Hepatic stellate cell (primary cell): ENCODE measurements around the gene ADORA1.

ENCODE experiments used
- DNase-seq: peaks from one replicate; pipeline ENCODE4 v3.0.0; 2011; ENCODE audit warnings: low spot score

Gene ADORA1

GRCh38 chr1:203173011-203173555, 45.6 kb downstream of the ADORA1 start:
- no peak for DNase-seq

- no peak for DNase-seq
Measured at GRCh38 chr1:203173566-203173965, 46.0 kb downstream of the ADORA1 start.

GRCh38 chr1:203174324-203174985, 46.9 kb downstream of the ADORA1 start:
- DNase-seq, result no peak

- no peak for DNase-seq
Measured at GRCh38 chr1:203175237-203175826, 47.8 kb downstream of the ADORA1 start, which contains the start of gene MYBPH. Gene MYBPH (minus strand): TSS chr1:203175826. CDS start chr1:203175755, 71 bp downstream.

GRCh38 chr1:203175827-203176241, 48.3 kb downstream of the ADORA1 start:
- no peak for DNase-seq

GRCh38 chr1:203176273-203177035, 48.9 kb downstream of the ADORA1 start:
- no peak for DNase-seq

- DNase-seq, result no peak
Measured at GRCh38 chr1:203177036-203177405, 49.5 kb downstream of the ADORA1 start.

GRCh38 chr1:203177470-203178039, 50.0 kb downstream of the ADORA1 start:
- peak; percentile 90 for DNase-seq

- no peak for DNase-seq
Measured at GRCh38 chr1:203178083-203178482, 50.6 kb downstream of the ADORA1 start.

GRCh38 chr1:203178821-203179666, 51.5 kb downstream of the ADORA1 start:
- DNase-seq, result no peak

- DNase-seq, result no peak
Measured at GRCh38 chr1:203179667-203180005, 52.1 kb downstream of the ADORA1 start.

- no peak for DNase-seq
Measured at GRCh38 chr1:203180611-203181330, 53.2 kb downstream of the ADORA1 start.

- no peak for DNase-seq
Measured at GRCh38 chr1:203181586-203182386, 54.3 kb downstream of the ADORA1 start.

- DNase-seq, result no peak
Measured at GRCh38 chr1:203182387-203182953, 54.9 kb downstream of the ADORA1 start.

GRCh38 chr1:203183828-203184227, 56.3 kb downstream of the ADORA1 start:
- DNase-seq, result no peak

- DNase-seq, result no peak
Measured at GRCh38 chr1:203184467-203184866, 56.9 kb downstream of the ADORA1 start.

- no peak for DNase-seq
Measured at GRCh38 chr1:203185061-203185461, 57.5 kb downstream of the ADORA1 start.

GRCh38 chr1:203185585-203185984, 58.1 kb downstream of the ADORA1 start:
- DNase-seq, result no peak

GRCh38 chr1:203186091-203186445, 58.5 kb downstream of the ADORA1 start:
- DNase-seq, result no peak
